ENCODE measurements around the gene PRR13. TPM values are rescaled to one million over a fixed set of nuclear protein-coding genes. Genes with fewer than 3 reads are reported as not detected.

Gene PRR13, protein sequence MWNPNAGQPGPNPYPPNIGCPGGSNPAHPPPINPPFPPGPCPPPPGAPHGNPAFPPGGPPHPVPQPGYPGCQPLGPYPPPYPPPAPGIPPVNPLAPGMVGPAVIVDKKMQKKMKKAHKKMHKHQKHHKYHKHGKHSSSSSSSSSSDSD
- total RNA-seq, result 25.2 and 26.2 TPM in 2 replicates

DNA sequence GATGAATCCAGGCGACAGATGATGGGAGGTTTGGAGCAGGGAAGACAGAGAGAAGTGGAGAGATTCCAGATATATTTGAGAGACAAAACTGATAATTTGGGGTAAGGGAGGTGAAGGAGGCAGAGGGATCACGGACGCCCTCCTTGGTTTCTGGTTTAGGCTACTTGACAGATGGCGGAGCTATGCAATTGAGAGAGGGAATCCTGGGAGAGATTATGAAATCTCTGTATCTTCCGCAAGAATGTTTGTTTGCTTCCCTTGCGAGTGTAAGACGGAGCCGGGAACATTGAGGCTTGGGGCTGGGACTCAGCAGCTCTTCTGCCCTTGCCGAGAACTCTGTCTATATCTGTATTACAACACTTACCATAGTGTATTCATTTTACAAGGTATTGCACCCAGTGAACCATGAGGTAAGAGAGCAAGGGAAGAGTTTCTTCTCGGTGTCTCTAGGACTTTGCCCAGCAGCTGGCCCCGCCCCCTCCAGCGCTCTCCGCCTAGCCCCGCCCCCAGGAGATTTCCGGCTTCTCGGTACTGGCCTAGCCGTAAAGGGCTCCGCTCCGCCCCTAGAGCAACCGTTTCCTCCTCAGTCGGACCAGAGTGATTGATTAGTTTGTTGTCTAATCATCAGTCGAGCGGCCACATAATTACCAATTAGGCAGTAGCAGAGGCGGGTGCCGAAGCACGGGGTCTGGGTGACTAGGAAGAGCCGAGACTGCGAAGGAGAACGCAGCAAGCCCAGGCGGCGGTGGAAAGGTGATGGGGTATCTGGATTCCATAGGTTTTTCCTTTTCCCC lies at the start of gene PRR13:
Gene PRR13, plus strand, starts transcription at position 695 of the 794 bp plus-strand sequence. CDS start 981 bp downstream, outside the sequence.

DNA sequence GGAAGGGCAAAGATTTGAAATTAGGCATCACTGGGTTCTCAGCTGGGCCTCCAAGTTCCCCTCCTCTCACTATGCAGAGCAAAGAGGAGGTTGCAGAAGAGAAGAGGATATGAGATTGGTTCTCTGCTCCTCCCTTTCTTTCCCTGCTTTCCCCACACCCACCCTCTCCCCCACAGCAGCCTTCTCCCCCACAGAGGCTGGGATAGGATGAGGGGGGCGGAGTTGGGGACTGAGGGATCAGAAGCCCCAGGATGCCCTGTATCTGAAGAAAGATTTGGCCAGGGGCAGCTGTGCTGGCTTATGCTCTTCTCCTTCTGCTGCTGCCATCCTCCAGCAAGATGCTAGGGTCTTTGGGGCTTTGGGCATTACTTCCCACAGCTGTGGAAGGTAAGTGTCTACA lies 17.9 kb upstream of the PRR13 start, which contains the start of gene AMHR2:
Gene AMHR2, plus strand, starts transcription at position 259 of the 400 bp plus-strand sequence. Its CDS starts 80 bp downstream, at position 339.

DNA sequence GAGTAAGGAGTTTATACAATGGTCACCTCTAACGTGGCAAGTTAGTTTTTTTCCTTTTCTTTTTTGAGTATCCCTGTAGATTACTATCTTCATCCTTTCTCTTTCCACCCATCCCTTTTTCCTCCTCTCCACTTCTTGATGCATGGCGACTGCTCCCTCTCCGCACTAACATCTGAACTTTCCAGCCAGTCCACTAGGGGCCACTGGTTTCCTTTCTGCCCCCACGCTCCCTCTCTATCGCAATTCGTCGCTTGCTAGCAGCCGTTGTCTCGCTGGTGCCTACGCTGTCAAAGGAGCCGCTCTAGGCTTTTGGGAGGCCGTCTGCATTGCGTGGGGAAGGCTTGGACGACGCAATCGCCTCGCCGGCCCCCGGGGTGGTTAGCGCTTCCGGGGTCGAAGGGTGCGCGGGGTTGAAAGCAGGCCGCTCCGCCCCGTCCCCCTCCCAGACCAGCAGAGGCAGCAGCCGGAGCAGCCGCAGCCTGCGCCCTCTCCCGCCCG lies 10.2 kb downstream of the PRR13 start, which contains the start of gene PCBP2:
Gene PCBP2, plus strand, starts transcription at position 442 of the 498 bp plus-strand sequence. CDS start 2,699 bp downstream, outside the sequence.

Other genes starting within 250 kb of the PRR13 start
- 0.12 and 0.77 TPM in 2 replicates for gene ITGB7, start 234.5 kb upstream of the PRR13 start, total RNA-seq
- 20.9 and 27.1 TPM in 2 replicates for gene RARG, start 209.5 kb upstream of the PRR13 start, total RNA-seq
- 4.2 and 13.4 TPM in 2 replicates for gene ESPL1, start 173.4 kb upstream of the PRR13 start, total RNA-seq
- 293 and 448 TPM in 2 replicates for gene PFDN5, start 146.2 kb upstream of the PRR13 start, total RNA-seq
- gene MYG1, start 142.0 kb upstream of the PRR13 start, total RNA-seq, result 45.6 and 58.9 TPM in 2 replicates
- gene AAAS, start 120.1 kb upstream of the PRR13 start, total RNA-seq, result 44.6 and 56.0 TPM in 2 replicates
- 0.25 TPM in 1 of 2 replicates, not detected in the other for gene SP7, start 105.4 kb upstream of the PRR13 start, total RNA-seq
- 25.9 and 34.1 TPM in 2 replicates for gene SP1, start 61.6 kb upstream of the PRR13 start, total RNA-seq
- not detected in 2 replicates for gene AMHR2, start 17.9 kb upstream of the PRR13 start, total RNA-seq
- gene PCBP2, start 10.4 kb downstream of the PRR13 start, total RNA-seq, result 229 and 290 TPM in 2 replicates
- gene MAP3K12, start 57.7 kb downstream of the PRR13 start, total RNA-seq, result 27.3 and 42.9 TPM in 2 replicates
- 46.6 and 60.2 TPM in 2 replicates for gene TARBP2, start 59.5 kb downstream of the PRR13 start, total RNA-seq
- gene NPFF, start 65.8 kb downstream of the PRR13 start, total RNA-seq, result not detected in 2 replicates
- gene ATF7, start 184.6 kb downstream of the PRR13 start, total RNA-seq, result 8.2 and 13.4 TPM in 2 replicates
- 91.0 and 131 TPM in 2 replicates for gene ATP5MC2, start 234.3 kb downstream of the PRR13 start, total RNA-seq

Data from uterine smooth muscle cell (primary cell).